22Rv1 (cell line): ENCODE data around the gene RASSF7.

ENCODE experiments used
- ZFX ChIP-seq: fragments of 450-650 bp; IDR thresholded peaks from 2 replicates; pipeline ENCODE4 v1.6.1; 2017; ENCODE audit warnings: antibody characterized with exemption, borderline replicate concordance
- TF ChIP-seq, protein P1 (sequence below): fragments of 450-650 bp; IDR thresholded peaks from 2 replicates; pipeline ENCODE4 v1.5.1; 2017; ENCODE audit warnings: mild to moderate bottlenecking

GRCh38 chr11:584287-584686 is 23.5 kb downstream of the RASSF7 start:
- TF ChIP-seq, protein P1, sequence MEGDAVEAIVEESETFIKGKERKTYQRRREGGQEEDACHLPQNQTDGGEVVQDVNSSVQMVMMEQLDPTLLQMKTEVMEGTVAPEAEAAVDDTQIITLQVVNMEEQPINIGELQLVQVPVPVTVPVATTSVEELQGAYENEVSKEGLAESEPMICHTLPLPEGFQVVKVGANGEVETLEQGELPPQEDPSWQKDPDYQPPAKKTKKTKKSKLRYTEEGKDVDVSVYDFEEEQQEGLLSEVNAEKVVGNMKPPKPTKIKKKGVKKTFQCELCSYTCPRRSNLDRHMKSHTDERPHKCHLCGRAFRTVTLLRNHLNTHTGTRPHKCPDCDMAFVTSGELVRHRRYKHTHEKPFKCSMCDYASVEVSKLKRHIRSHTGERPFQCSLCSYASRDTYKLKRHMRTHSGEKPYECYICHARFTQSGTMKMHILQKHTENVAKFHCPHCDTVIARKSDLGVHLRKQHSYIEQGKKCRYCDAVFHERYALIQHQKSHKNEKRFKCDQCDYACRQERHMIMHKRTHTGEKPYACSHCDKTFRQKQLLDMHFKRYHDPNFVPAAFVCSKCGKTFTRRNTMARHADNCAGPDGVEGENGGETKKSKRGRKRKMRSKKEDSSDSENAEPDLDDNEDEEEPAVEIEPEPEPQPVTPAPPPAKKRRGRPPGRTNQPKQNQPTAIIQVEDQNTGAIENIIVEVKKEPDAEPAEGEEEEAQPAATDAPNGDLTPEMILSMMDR: no peak
- TF ChIP-seq ZFX: no peak
